Measurements from ENCODE around the gene PASK. TPM values are rescaled to one million over a fixed set of nuclear protein-coding genes. Genes with fewer than 3 reads are reported as not detected.

Gene PASK
- total RNA-seq, 4 donors from 2014 or later: 3.4 to 8.9 (median 5.6) TPM

- Histone ChIP-seq H3K9me3 (no peaks in the 10 kb centered on the region), H3K27ac (no peak overlapping the region), H3K4me3 (no peak overlapping the region), H3K4me1 (peaks cover 0 to 17% (median 2%) of the 10 kb centered on the region in 3 donors), H3K27me3 (no peaks in the 10 kb centered on the region), H3K36me3 (peaks cover 11 to 95% (median 14%) of the 10 kb centered on the region in 3 donors)
- TF ChIP-seq CTCF (IDR thresholded peaks at IDR 0.05) (no peak), POLR2A (IDR thresholded peaks at IDR 0.05) (no peak)
- intact Hi-C loops (cut with DNase I): no loop called here
- WGBS, 2 donors: 88% methylated on average over 8 of the region's 8 CpGs
- no peak for DNase-seq
Observed at GRCh38 chr2:241158546-241158900, 9.3 kb upstream of the PASK start.

GRCh38 chr2:241157841-241158545 lies 8.7 kb upstream of the PASK start:
- no peaks in the 10 kb centered on the region for H3K9me3 ChIP-seq
- no peak overlapping the region for H3K27ac ChIP-seq
- no peak for TF ChIP-seq CTCF (IDR thresholded peaks at IDR 0.05)
- no peak for TF ChIP-seq POLR2A (IDR thresholded peaks at IDR 0.05)
- intact Hi-C loops (cut with DNase I): no loop called here
- no peak for DNase-seq
- WGBS, 2 donors: 81 to 93% methylated on average over 8 to 9 of the region's 9 CpGs
- no peak overlapping the region for H3K4me3 ChIP-seq
- no peaks in the 10 kb centered on the region for H3K27me3 ChIP-seq
- peaks cover 8 to 95% (median 14%) of the 10 kb centered on the region in 3 donors for H3K36me3 ChIP-seq
- peaks cover 0 to 17% (median 2%) of the 10 kb centered on the region in 3 donors for H3K4me1 ChIP-seq

GRCh38 chr2:241156971-241157441 lies 7.7 kb upstream of the PASK start:
- H3K36me3 ChIP-seq: peaks cover 8 to 88% (median 14%) of the 10 kb centered on the region in 3 donors
- no peak for DNase-seq
- TF ChIP-seq CTCF (IDR thresholded peaks at IDR 0.05) (no peak), POLR2A (IDR thresholded peaks at IDR 0.05) (no peak)
- no peaks in the 10 kb centered on the region for H3K9me3 ChIP-seq
- 61 to 66% methylated on average over 5 of the region's 5 CpGs for WGBS, 2 donors
- no peak overlapping the region for H3K27ac ChIP-seq
- no peak overlapping the region for H3K4me3 ChIP-seq
- intact Hi-C loops (cut with DNase I): no loop called here
- H3K27me3 ChIP-seq: no peaks in the 10 kb centered on the region
- peaks cover 0 to 11% (median 2%) of the 10 kb centered on the region in 3 donors for H3K4me1 ChIP-seq

- no peak for TF ChIP-seq POLR2A (IDR thresholded peaks at IDR 0.05)
- TF ChIP-seq CTCF (IDR thresholded peaks at IDR 0.05): no peak
- H3K27me3 ChIP-seq: no peaks in the 10 kb centered on the region
- WGBS, 2 donors: 40 to 60% methylated on average over 1 of the region's 1 CpG
Observed at GRCh38 chr2:241155936-241156335, 6.7 kb upstream of the PASK start.

GRCh38 chr2:241154915-241155314 lies 5.6 kb upstream of the PASK start:
- Histone ChIP-seq H3K4me3 (no peak overlapping the region), H3K27me3 (no peaks in the 10 kb centered on the region), H3K27ac (no peak overlapping the region), H3K9me3 (no peaks in the 10 kb centered on the region), H3K36me3 (peaks cover 8 to 72% (median 14%) of the 10 kb centered on the region in 3 donors), H3K4me1 (peaks cover 14 to 18% (median 14%) of the 10 kb centered on the region in 3 donors)
- no peak for DNase-seq
- WGBS, 2 donors: 88 to 89% methylated on average over 4 of the region's 4 CpGs
- no peak for TF ChIP-seq CTCF (IDR thresholded peaks at IDR 0.05)
- TF ChIP-seq POLR2A (IDR thresholded peaks at IDR 0.05): no peak
- intact Hi-C loops (cut with DNase I): no loop called here

More at GRCh38 chr2:241155936-241156335, 6.7 kb upstream of the PASK start:
- H3K27ac ChIP-seq: no peak overlapping the region
- peaks cover 8 to 80% (median 14%) of the 10 kb centered on the region in 3 donors for H3K36me3 ChIP-seq
- H3K9me3 ChIP-seq: no peaks in the 10 kb centered on the region
- no peak for DNase-seq
- intact Hi-C loops (cut with DNase I): no loop called here
- H3K4me3 ChIP-seq: no peak overlapping the region
- H3K4me1 ChIP-seq: peaks cover 10 to 13% (median 13%) of the 10 kb centered on the region in 3 donors
